CD4-positive, alpha-beta T cell treated with Interleukin-4 for 4 hours (primary cell): ENCODE measurements around the gene R3HCC1L.

ENCODE experiments used
- DNase-seq: peaks from one replicate; pipeline ENCODE4 v3.0.0-alpha.2; 2020

Gene R3HCC1L

DNA sequence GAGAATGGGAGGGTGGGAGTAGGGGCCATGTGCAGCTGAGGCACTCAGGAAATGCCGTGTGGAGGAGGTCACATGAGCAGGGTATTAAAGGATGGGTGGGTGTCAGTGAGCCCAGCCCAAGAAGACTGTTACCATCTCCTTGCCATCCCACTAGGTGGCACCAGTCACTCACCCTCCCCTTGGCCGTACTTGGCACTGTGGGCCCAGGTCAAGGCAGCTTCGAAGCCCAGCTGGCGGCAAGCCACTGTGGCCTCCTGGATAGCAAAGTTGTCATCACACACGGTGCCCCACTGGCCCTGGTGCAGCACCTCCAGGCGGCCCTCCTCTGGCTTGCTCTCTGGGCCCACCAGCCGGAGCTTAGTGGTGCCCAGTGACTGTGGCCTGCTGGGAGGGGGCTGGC is 128.1 kb downstream of the R3HCC1L start:
- no peak for DNase-seq

- no peak for DNase-seq
These were observed 128.6 kb downstream of the R3HCC1L start for GRCh38 chr10:98263088-98263487.

DNA sequence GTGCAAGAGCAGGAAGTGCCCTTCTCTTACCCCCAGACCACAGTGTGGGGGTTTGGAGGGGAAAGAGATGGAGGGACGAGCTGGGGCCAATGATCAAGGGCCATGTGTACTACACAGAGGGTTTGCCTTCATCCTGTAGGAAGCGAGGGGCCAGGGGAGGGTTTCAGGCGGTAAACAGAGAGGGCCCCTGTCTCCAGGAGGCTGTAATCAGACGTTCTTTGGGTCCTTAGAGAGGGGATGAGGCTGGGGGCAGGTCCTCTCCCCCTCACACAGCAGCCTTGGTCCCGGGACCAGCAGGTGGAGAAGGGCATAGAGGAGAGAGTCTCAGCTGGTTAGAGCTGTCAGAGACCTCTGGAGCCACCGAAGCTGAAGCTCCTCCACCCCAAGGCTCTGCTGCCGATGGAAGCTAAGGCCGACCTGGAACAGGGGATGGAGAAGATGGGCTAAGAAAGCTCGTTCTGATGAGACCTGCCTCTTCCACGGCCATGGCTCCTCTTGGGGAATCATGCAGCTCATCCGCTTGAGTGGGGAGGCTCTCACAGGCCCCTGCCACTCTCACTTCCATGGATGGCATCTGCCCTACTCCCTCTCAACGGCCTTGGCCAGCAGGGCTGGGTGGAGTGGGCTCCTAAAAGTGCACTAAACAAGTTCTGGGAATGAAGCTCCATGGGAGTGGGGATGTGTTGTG is 130.1 kb downstream of the R3HCC1L start:
- no peak for DNase-seq

DNA sequence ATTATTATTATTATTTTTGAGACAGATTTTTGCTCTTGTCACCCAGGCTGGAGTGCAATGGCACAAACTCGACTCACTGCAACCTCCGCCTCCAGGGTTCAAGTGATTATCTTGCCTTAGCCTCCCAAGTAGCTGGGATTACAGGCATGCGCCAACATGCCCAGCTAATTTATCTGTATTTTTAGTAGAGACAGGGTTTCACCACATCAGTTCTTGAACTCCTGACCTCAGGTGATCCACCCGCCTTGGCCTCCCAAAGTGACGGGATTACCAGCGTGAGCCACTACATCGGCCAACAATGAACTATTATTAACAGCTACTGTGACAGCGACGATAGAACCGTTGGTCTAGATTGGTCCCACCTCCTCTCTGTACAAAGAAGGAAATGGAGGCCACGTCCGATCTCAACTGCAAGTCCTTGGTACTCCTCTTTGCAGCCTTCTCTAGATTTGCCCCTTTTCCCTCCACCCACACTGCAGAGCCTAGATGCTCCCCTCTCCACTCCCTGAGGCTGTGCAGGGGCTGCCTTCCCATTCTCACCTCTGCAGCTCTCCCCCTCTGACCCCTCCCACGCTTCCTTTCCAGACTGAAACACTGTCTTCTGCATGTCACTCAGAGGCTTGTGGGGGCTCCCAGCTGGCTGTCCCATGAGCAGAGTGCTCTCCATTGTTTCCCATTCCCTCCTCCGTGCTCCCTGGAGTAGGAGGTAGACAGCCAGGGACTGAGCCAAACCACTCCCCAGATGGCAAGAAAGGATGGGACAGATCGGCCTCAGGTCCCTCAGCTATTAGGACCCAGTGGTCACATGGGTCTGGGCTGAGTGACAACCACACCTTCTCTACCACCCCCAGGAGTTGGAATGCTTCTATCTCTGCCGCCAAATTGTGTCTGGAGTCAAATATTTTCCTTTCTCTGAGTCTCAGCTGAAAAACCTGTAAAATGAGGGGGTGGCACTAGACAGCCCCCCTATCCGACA is 131.2 kb downstream of the R3HCC1L start:
- no peak for DNase-seq

DNA sequence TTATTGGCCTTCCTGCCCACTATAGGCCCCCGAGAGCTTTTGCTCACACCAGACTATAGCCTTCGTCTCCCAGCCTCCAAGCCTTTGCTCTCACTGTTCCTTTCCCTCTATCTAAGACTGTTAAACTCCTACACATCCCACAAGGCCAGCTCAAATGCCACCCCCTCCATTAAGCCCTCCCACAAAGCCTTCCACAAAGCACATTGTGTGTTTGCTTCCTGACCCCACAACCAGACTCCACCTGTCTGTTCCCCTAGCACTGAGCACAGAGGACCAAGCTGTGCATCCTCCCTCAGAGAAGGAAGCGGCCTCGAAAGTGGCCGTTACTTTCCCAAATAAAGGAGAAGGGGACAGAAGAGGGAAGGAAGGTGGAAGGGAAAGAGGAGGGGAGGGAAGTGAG is 132.2 kb downstream of the R3HCC1L start:
- no peak for DNase-seq

GRCh38 chr10:98267069-98267893 is 132.8 kb downstream of the R3HCC1L start:
- DNase-seq, result no peak

- DNase-seq, result no peak
These were observed 133.6 kb downstream of the R3HCC1L start, which contains the start of gene LOXL4 for GRCh38 chr10:98267894-98268693. TSS of gene LOXL4 (minus strand) at chr10:98268194. CDS start at chr10:98263019, 5,175 bp downstream.

GRCh38 chr10:98268694-98269431 is 134.4 kb downstream of the R3HCC1L start:
- no peak for DNase-seq

DNA sequence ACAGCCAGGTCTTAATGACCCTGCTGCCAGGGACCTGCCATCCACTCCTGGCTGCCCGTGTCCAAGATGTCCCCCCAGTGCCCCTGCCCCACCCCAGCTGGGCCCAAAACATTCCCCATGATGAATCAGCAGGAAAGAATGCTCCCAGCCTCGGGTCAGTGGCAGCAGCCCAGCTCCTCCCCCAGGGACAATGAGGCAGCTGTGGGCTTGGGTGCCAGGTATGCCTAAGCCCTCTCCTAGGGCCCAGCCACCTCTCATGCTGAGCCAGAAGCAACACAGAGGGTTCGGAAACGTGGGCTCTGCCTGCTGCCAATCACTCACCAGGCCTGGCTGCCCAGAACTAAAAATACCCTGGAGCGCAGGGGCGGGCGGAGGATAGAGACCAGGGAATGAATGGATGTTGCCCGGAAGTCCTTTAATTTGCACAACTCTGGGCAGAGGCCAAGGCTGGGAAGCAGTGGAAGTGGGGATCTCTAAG is 135.0 kb downstream of the R3HCC1L start:
- no peak for DNase-seq

GRCh38 chr10:98270073-98270740 is 135.8 kb downstream of the R3HCC1L start:
- DNase-seq, result no peak

GRCh38 chr10:98270786-98271185 is 136.3 kb downstream of the R3HCC1L start:
- no peak for DNase-seq

- no peak for DNase-seq
These were observed 137.8 kb downstream of the R3HCC1L start for GRCh38 chr10:98272245-98272644.

DNA sequence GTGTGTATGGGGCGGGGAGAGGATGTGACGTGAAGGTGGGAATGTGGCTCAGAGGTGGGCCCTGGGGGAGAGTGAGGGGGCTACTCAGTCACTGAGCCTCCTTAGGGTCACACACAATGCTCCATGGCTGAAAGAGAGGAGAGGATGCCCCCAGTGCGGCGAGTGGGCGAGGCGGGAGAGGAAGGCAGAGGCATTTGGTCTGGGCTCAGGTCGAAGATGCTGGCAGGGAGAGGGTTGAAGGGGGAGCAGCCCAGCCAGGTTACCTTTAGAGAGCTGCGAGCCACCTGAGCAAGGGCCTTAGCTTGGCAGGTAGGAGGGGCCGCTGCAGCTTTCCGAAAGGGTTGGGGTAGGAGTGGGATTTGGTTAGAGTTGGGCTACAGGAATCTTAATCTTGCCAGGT is 138.2 kb downstream of the R3HCC1L start:
- DNase-seq, result no peak

- DNase-seq, result no peak
These were observed 138.8 kb downstream of the R3HCC1L start for GRCh38 chr10:98273057-98273850.

DNA sequence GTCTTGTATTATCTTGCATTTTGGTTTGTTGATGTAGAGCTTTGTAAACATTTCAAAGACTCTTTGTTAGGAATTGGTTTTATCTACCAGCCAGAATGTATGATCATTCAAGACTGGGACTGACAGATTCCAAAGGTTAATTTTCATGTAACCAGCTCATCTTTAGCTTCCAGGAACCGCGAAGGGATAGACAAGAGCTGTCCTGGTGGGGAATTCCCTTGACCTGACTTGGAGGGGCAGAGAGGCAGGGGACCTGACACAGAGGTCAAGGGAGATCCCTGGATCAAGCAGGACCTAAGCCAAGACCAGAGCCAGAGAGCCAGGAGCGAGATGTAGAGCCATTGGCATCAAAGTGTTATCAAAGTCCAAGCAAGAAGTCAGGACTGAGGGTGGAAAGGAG is 140.1 kb downstream of the R3HCC1L start:
- no peak for DNase-seq

DNA sequence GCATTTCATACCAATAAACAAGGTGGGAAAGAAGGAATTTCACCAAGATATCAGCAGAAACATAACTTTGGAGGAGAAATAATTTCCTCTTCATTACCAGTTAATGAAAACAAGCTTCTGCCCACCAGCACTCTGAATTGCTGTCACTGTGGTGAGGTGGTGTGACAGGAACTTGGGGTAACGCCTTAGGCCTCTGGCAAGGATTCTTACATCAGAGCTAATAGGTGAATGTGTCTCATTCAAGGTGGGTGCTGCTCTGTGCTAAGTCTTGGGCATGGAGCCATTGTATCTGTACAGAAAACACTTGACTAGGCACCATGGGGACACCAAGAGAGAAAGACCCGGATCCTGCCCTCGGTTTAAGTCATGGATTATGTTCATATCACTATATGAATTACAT is 141.9 kb downstream of the R3HCC1L start:
- DNase-seq, result no peak

DNA sequence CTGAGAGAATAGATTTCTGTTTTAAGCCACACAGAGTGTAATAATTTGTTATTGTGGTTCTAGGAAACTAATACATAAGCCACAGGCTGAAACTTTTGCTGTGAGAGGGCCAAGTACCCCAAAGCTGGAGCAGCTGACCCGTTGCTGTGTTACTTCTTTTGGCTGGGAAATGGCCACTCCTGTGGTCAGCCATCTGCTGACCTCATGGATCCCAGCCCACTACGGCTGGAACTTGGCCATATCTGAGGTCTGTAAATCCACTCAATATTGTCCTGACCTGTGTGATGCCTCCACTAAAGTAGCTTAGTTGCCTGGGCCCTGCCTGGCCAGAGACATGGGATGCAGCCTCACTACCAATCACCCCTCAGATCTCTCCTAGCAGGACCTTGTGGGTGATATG is 151.0 kb downstream of the R3HCC1L start:
- no peak for DNase-seq

- no peak for DNase-seq
These were observed 152.0 kb downstream of the R3HCC1L start for GRCh38 chr10:98286419-98286818.

GRCh38 chr10:98287321-98287720 is 152.9 kb downstream of the R3HCC1L start:
- DNase-seq, result no peak

DNA sequence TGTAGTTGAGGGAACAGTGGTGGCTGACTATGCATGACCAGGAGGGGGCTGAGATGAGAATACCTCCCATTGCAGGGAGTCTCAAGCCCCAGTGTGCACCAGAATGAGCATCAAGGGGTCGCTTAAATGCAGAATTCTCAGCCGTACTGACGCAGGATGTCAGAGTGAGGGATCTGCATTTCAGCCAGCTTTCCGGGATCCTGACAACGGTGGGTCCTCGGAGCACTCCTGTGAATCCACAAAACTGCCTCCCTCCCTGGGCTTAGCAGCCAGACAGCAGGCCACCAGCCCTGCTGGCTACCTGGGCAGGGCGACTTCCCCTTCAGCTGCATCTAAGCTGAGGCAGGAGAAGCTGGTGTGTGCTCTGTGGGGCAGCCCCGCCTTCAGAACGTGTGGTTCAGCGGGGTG is 155.3 kb downstream of the R3HCC1L start:
- DNase-seq, result no peak
